Smooth muscle cell (in vitro differentiated cells): ENCODE data around the gene PRKD2. TPM values are rescaled to one million over a fixed set of nuclear protein-coding genes. Genes with fewer than 3 reads are reported as not detected.

ENCODE experiments used
- DNase-seq: peaks from one replicate; lab custom pipeline; 2025; ENCODE audit not compliant: unreplicated experiment; lab: John Stamatoyannopoulos, UW
- H2AFZ ChIP-seq: fragments of 200-600 bp; sonication (generic); 2 replicates; pipeline ENCODE4 v1.6.0; 2016; ENCODE audit warnings: antibody characterized with exemption, low read depth, mild to moderate bottlenecking
- H3F3A ChIP-seq: fragments of 200-600 bp; sonication (generic); 2 replicates; pipeline ENCODE4 v1.6.0; 2017; ENCODE audit warnings: antibody characterized with exemption, low read depth
- H3K27ac ChIP-seq: fragments of 200-600 bp; sonication (generic); 2 replicates; pipeline ENCODE4 v1.5.1; 2016; ENCODE audit warnings: low read depth, mild to moderate bottlenecking
- H3K27me3 ChIP-seq: fragments of 200-600 bp; sonication (generic); 2 replicates; pipeline ENCODE4 v1.6.1; 2016; ENCODE audit warnings: low read depth, mild to moderate bottlenecking
- H3K36me3 ChIP-seq: fragments of 200-600 bp; sonication (generic); 2 replicates; pipeline ENCODE4 v1.5.1; 2016; ENCODE audit warnings: low read depth
- H3K4me1 ChIP-seq: fragments of 200-600 bp; sonication (generic); 2 replicates; pipeline ENCODE4 v1.5.1; 2016; ENCODE audit warnings: low read depth
- H3K4me2 ChIP-seq: fragments of 200-600 bp; sonication (generic); 2 replicates; pipeline ENCODE4 v1.6.0; 2016; ENCODE audit warnings: mild to moderate bottlenecking
- H3K4me3 ChIP-seq: fragments of 200-600 bp; sonication (generic); 2 replicates; pipeline ENCODE4 v1.5.1; 2016; ENCODE audit warnings: mild to moderate bottlenecking
- H3K79me2 ChIP-seq: fragments of 200-600 bp; sonication (generic); 2 replicates; pipeline ENCODE4 v1.6.0; 2016; ENCODE audit warnings: low read depth, mild to moderate bottlenecking
- H3K9ac ChIP-seq: fragments of 200-600 bp; sonication (generic); 2 replicates; pipeline ENCODE4 v1.6.0; 2016; ENCODE audit warnings: low read depth
- H3K9me3 ChIP-seq: fragments of 200-600 bp; sonication (generic); replicated peaks from 2 replicates; pipeline ENCODE4 v1.5.1; 2016; ENCODE audit warnings: low read depth
- H4K20me1 ChIP-seq: fragments of 200-600 bp; sonication (generic); 2 replicates; pipeline ENCODE4 v1.6.0; 2016; ENCODE audit warnings: low read depth
- CTCF ChIP-seq: fragments of 200-600 bp; sonication (generic); IDR thresholded peaks from 2 replicates; pipeline ENCODE4 v1.5.1; 2017; ENCODE audit warnings: borderline replicate concordance, mild to moderate bottlenecking, antibody characterized with exemption; ENCODE audit not compliant: insufficient read depth, poor library complexity, severe bottlenecking
- WGBS: methylation state at CpG from one replicate; pipeline ENCODE4 v1.1.7; 2016; ENCODE audit warnings: low lambda C conversion rate; 5-methylcytosine and 5-hydroxymethylcytosine counted together
- polyA plus RNA-seq: library from polyadenylated mRNA; unstranded; fragments of >200 nt; fragmentation: Nextera tagmentation; extraction: Ambion mirVana; gene quantifications from 2 replicates; pipeline ENCODE4 v1.2.1, GENCODE V29; 2016
- total RNA-seq: library from RNA; depleted of rRNA; stranded (reverse); fragments of >200 nt; gene quantifications from 2 replicates; pipeline ENCODE4 v1.2.3, GENCODE V29; 2014

The PRKD2 gene
- total and polyA plus RNA-seq, 2 experiments from 2014 or later, result 24.2 to 34.6 TPM

- no peaks in the 10 kb centered on the region for H3K36me3 ChIP-seq
- H3K27me3 ChIP-seq, result no peaks in the 10 kb centered on the region
- no peaks in the 10 kb centered on the region for H3K4me1 ChIP-seq
- no peaks in the 10 kb centered on the region for H3K9me3 ChIP-seq
- H3K27ac ChIP-seq, result no peak overlapping the region
- H3K4me3 ChIP-seq, result no peak overlapping the region
- no peaks in the 10 kb centered on the region for H4K20me1 ChIP-seq
- no peak overlapping the region for H3K9ac ChIP-seq
- DNase-seq, result no peak
- no peak overlapping the region for H3K4me2 ChIP-seq
- no peaks in the 10 kb centered on the region for H3F3A ChIP-seq
- WGBS, result 93% methylated on average over 3 of the region's 3 CpGs
- no peaks in the 10 kb centered on the region for H3K79me2 ChIP-seq
- H2AFZ ChIP-seq, result no peak overlapping the region
- no peak for TF ChIP-seq CTCF
Measured at GRCh38 chr19:46668662-46669061, 48.3 kb downstream of the PRKD2 start.

- WGBS, result 88% methylated on average over 8 of the region's 8 CpGs
- Histone ChIP-seq H2AFZ (no peak overlapping the region), H3K9me3 (no peaks in the 10 kb centered on the region), H4K20me1 (no peaks in the 10 kb centered on the region), H3K4me1 (peaks cover 6% of the 10 kb centered on the region), H3F3A (peaks cover 4% of the 10 kb centered on the region), H3K9ac (no peak overlapping the region), H3K79me2 (no peaks in the 10 kb centered on the region), H3K27ac (no peak overlapping the region), H3K4me2 (no peak overlapping the region), H3K27me3 (no peaks in the 10 kb centered on the region), H3K4me3 (no peak overlapping the region), H3K36me3 (no peaks in the 10 kb centered on the region)
- no peak for DNase-seq
- TF ChIP-seq CTCF, result no peak
Measured at GRCh38 chr19:46665072-46665471, 51.8 kb downstream of the PRKD2 start.

- H3K36me3 ChIP-seq, result no peaks in the 10 kb centered on the region
- H3K27me3 ChIP-seq, result no peaks in the 10 kb centered on the region
- TF ChIP-seq CTCF, result peak; percentile 82
- peak overlapping the region; percentile 47 for H3K4me3 ChIP-seq
- no peaks in the 10 kb centered on the region for H3K9me3 ChIP-seq
- WGBS, result 13% methylated on average over 19 of the region's 19 CpGs
- peaks cover 4% of the 10 kb centered on the region for H4K20me1 ChIP-seq
- peak; percentile 42 for DNase-seq
- H3K9ac ChIP-seq, result peak overlapping the region; percentile 17
- peak overlapping the region; percentile 86 for H3K4me2 ChIP-seq
- H3K27ac ChIP-seq, result peak overlapping the region; percentile 62
- peaks cover 2% of the 10 kb centered on the region for H3K79me2 ChIP-seq
- no peak overlapping the region for H2AFZ ChIP-seq
- H3K4me1 ChIP-seq, result peaks cover 21% of the 10 kb centered on the region
- peaks cover 8% of the 10 kb centered on the region for H3F3A ChIP-seq
Measured at GRCh38 chr19:46661735-46662592, 55.0 kb downstream of the PRKD2 start.
